ENCODE results near the gene MRPL58. TPM values are rescaled to one million over a fixed set of nuclear protein-coding genes. Genes with fewer than 3 reads are reported as not detected.

Gene MRPL58
- total and polyA plus RNA-seq, 12 donors = 43.7 to 72.3 (median 52.1) TPM

GRCh38 chr17:75010683-75011400 lies 1.6 kb upstream of the MRPL58 start:
- Histone ChIP-seq H3K4me1 (peaks cover 12 to 35% (median 28%) of the 10 kb centered on the region in 9 donors), H3K4me3 (peak overlapping the region in 6 of 10 donors; percentile 73 to 94 (median 90)), H3K36me3 (peaks cover 0 to 6% (median 0%) of the 10 kb centered on the region in 9 donors), H3K27ac (peak overlapping the region in 9 of 10 donors; percentile 87 to 96 (median 92)), H3K9me3 (no peaks in the 10 kb centered on the region), H3K27me3 (no peaks in the 10 kb centered on the region)
- peak in 3 of 9 donors; percentile 19 to 28 (median 27) for TF ChIP-seq CTCF (IDR thresholded peaks at IDR 0.05)
- DNase-seq (peak; percentile 38 to 81), ATAC-seq (peak; percentile 42 to 81 (median 77))
- intact Hi-C loops (cut with DNase I) = loop anchor here in 7 of 10 donors (1.0 to 10.0 kb wide), 3 partner anchors 23 to 49 kb away; no protein-coding TSS in a partner anchor
- 53 to 56% methylated on average over 7 to 8 of the region's 8 CpGs for WGBS, 2 donors

GRCh38 chr17:75011401-75012095 lies 922 bp upstream of the MRPL58 start:
- peak overlapping the region in 9 of 10 donors; percentile 73 to 97 (median 91) for H3K4me3 ChIP-seq
- DNase-seq (peak; percentile 28 to 73), ATAC-seq (peak; percentile 57 to 90 (median 81))
- no peak for TF ChIP-seq CTCF (IDR thresholded peaks at IDR 0.05)
- H3K9me3 ChIP-seq = no peaks in the 10 kb centered on the region
- H3K27ac ChIP-seq = peak overlapping the region; percentile 87 to 96 (median 92)
- WGBS, 2 donors = 21 to 28% methylated on average over 13 of the region's 13 CpGs
- intact Hi-C loops (cut with DNase I) = loop anchor here in 7 of 10 donors (1.0 to 10.0 kb wide), 6 partner anchors 23 to 50 kb away; partner anchors contain the start of gene CDR2L (in 1 of the 7)
- H3K36me3 ChIP-seq = peaks cover 0 to 6% (median 0%) of the 10 kb centered on the region in 9 donors
- no peaks in the 10 kb centered on the region for H3K27me3 ChIP-seq
- H3K4me1 ChIP-seq = peaks cover 12 to 35% (median 28%) of the 10 kb centered on the region in 9 donors

GRCh38 chr17:75012096-75012345 lies 449 bp upstream of the MRPL58 start:
- Histone ChIP-seq H3K27ac (peak overlapping the region; percentile 87 to 96 (median 92)), H3K4me3 (peak overlapping the region; percentile 73 to 97 (median 90)), H3K4me1 (peaks cover 12 to 35% (median 28%) of the 10 kb centered on the region in 9 donors), H3K9me3 (no peaks in the 10 kb centered on the region), H3K27me3 (no peaks in the 10 kb centered on the region), H3K36me3 (peaks cover 0 to 11% (median 0%) of the 10 kb centered on the region in 9 donors)
- no peak for TF ChIP-seq CTCF (IDR thresholded peaks at IDR 0.05)
- no peak for DNase-seq
- intact Hi-C loops (cut with DNase I) = loop anchor here in 7 of 10 donors (1.0 to 10.0 kb wide), 5 partner anchors 25 to 51 kb away; partner anchors contain the start of gene CDR2L (in 1 of the 7)
- 8 to 25% methylated on average over 5 of the region's 5 CpGs for WGBS, 2 donors
- ATAC-seq = no peak

- WGBS, 2 donors = 0% methylated on average over 10 of the region's 10 CpGs
- intact Hi-C loops (cut with DNase I) = loop anchor here in 6 of 10 donors (2.0 to 10.0 kb wide), 4 partner anchors 26 to 51 kb away; partner anchors contain the start of gene CDR2L (in 1 of the 6)
Observed at GRCh38 chr17:75013092-75013559, 656 bp downstream of the MRPL58 start.

More at GRCh38 chr17:75013092-75013559, 656 bp downstream of the MRPL58 start:
- peaks cover 0 to 22% (median 0%) of the 10 kb centered on the region in 9 donors for H3K36me3 ChIP-seq
- no peaks in the 10 kb centered on the region for H3K27me3 ChIP-seq
- H3K9me3 ChIP-seq = no peaks in the 10 kb centered on the region
- DNase-seq (no peak), ATAC-seq (no peak)
- no peak for TF ChIP-seq CTCF (IDR thresholded peaks at IDR 0.05)
- H3K27ac ChIP-seq = peak overlapping the region; percentile 87 to 96 (median 92)
- peaks cover 12 to 35% (median 28%) of the 10 kb centered on the region in 9 donors for H3K4me1 ChIP-seq
- peak overlapping the region; percentile 73 to 97 (median 90) for H3K4me3 ChIP-seq
